Measurements from ENCODE around the gene CGA.

- no peak for TF ChIP-seq MAX (IDR thresholded peaks at IDR 0.05)
- TF ChIP-seq CTCF (IDR thresholded peaks at IDR 0.05; ENCODE audit: low read depth, low read length, missing input control) = no peak
- TF ChIP-seq JUND (IDR thresholded peaks at IDR 0.05) = no peak
- TF ChIP-seq EGR1 (IDR thresholded peaks at IDR 0.05; ENCODE audit: low read depth in 2 of 2) = no peak
- no peak for TF ChIP-seq FOXA2 (IDR thresholded peaks at IDR 0.05)
- no peak for TF ChIP-seq YY1 (IDR thresholded peaks at IDR 0.05)
- TF ChIP-seq SP1 (IDR thresholded peaks at IDR 0.05) = no peak
- TF ChIP-seq FOXA1 (IDR thresholded peaks at IDR 0.05) = no peak
Observed at GRCh38 chr6:87045521-87046075, 49.3 kb downstream of the CGA start.

All from liver (tissue), 3 donors.